ENCODE results near the gene GGTLC1. TPM values are rescaled to one million over a fixed set of nuclear protein-coding genes. Genes with fewer than 3 reads are reported as not detected.
A peak's percentile ranks its signal among the peaks of the same experiment; 100 is the strongest.

The GGTLC1 gene
- not detected for total RNA-seq

- H3K27ac ChIP-seq = no peak within 1 kb of the TSS
- H3K4me3 ChIP-seq = no peak within 1 kb of the TSS
- intact Hi-C loops (cut with DNase I) = no loop called here
- H3K4me1 ChIP-seq (replicated peaks) = no peaks in the 10 kb centered on the region
- H3K9me3 ChIP-seq = no peaks in the 10 kb centered on the region
- H3K36me3 ChIP-seq = no peaks in the 10 kb centered on the region
- TF ChIP-seq POLR2AphosphoS5 (IDR thresholded peaks at IDR 0.05) = no peak
- TF ChIP-seq CTCF (IDR thresholded peaks at IDR 0.05) = no peak
- TF ChIP-seq POLR2A (IDR thresholded peaks at IDR 0.05) = no peak
- 91% methylated on average over 24 of the region's 26 CpGs for WGBS
- no peak for DNase-seq (ENCODE audit: low spot score)
- H3K27me3 ChIP-seq (replicated peaks; ENCODE audit: insufficient read depth) = no peaks in the 10 kb centered on the region
Measured at GRCh38 chr20:23988561-23988960, at the start of gene GGTLC1. Gene GGTLC1, minus strand, starts transcription at chr20:23988779. Its CDS starts 2,168 bp downstream, at chr20:23986611.

GRCh38 chr20:24034820-24035219, 46.2 kb upstream of the GGTLC1 start:
- Histone ChIP-seq H3K4me3 (no peak overlapping the region), H3K36me3 (no peaks in the 10 kb centered on the region), H3K9me3 (no peaks in the 10 kb centered on the region), H3K27me3 (replicated peaks; ENCODE audit: insufficient read depth) (no peaks in the 10 kb centered on the region), H3K4me1 (replicated peaks) (no peaks in the 10 kb centered on the region), H3K27ac (no peak overlapping the region)
- intact Hi-C loops (cut with DNase I) = no loop called here
- DNase-seq (ENCODE audit: low spot score) = peak; percentile 15
- no peak for TF ChIP-seq POLR2A (IDR thresholded peaks at IDR 0.05)
- peak; percentile 37 for TF ChIP-seq POLR2AphosphoS5 (IDR thresholded peaks at IDR 0.05)
- TF ChIP-seq CTCF (IDR thresholded peaks at IDR 0.05) = no peak
- 26% methylated on average over 2 of the region's 2 CpGs for WGBS

- DNase-seq (ENCODE audit: low spot score) = no peak
- H3K9me3 ChIP-seq = no peaks in the 10 kb centered on the region
- TF ChIP-seq POLR2AphosphoS5 (IDR thresholded peaks at IDR 0.05) (no peak), POLR2A (IDR thresholded peaks at IDR 0.05) (no peak), CTCF (IDR thresholded peaks at IDR 0.05) (no peak)
- no peaks in the 10 kb centered on the region for H3K4me1 ChIP-seq (replicated peaks)
- no peaks in the 10 kb centered on the region for H3K36me3 ChIP-seq
- no peaks in the 10 kb centered on the region for H3K27me3 ChIP-seq (replicated peaks; ENCODE audit: insufficient read depth)
- H3K27ac ChIP-seq = no peak overlapping the region
- no peak overlapping the region for H3K4me3 ChIP-seq
- 96% methylated on average over 3 of the region's 3 CpGs for WGBS
- intact Hi-C loops (cut with DNase I) = no loop called here
Measured at GRCh38 chr20:24033565-24033964, 45.0 kb upstream of the GGTLC1 start.

- Histone ChIP-seq H3K27me3 (replicated peaks; ENCODE audit: insufficient read depth) (no peaks in the 10 kb centered on the region), H3K4me3 (no peak overlapping the region), H3K27ac (no peak overlapping the region), H3K36me3 (no peaks in the 10 kb centered on the region), H3K9me3 (no peaks in the 10 kb centered on the region), H3K4me1 (replicated peaks) (no peaks in the 10 kb centered on the region)
- no peak for TF ChIP-seq POLR2AphosphoS5 (IDR thresholded peaks at IDR 0.05)
- no peak for TF ChIP-seq CTCF (IDR thresholded peaks at IDR 0.05)
- TF ChIP-seq POLR2A (IDR thresholded peaks at IDR 0.05) = no peak
- intact Hi-C loops (cut with DNase I) = no loop called here
- no peak for DNase-seq (ENCODE audit: low spot score)
Measured at GRCh38 chr20:24033151-24033550, 44.6 kb upstream of the GGTLC1 start.

GRCh38 chr20:24032400-24032898, 43.9 kb upstream of the GGTLC1 start:
- Histone ChIP-seq H3K4me3 (no peak overlapping the region), H3K27ac (no peak overlapping the region), H3K4me1 (replicated peaks) (no peaks in the 10 kb centered on the region), H3K36me3 (no peaks in the 10 kb centered on the region), H3K27me3 (replicated peaks; ENCODE audit: insufficient read depth) (no peaks in the 10 kb centered on the region), H3K9me3 (no peaks in the 10 kb centered on the region)
- TF ChIP-seq POLR2A (IDR thresholded peaks at IDR 0.05) (no peak), POLR2AphosphoS5 (IDR thresholded peaks at IDR 0.05) (no peak), CTCF (IDR thresholded peaks at IDR 0.05) (no peak)
- 91% methylated on average over 5 of the region's 5 CpGs for WGBS
- DNase-seq (ENCODE audit: low spot score) = no peak
- intact Hi-C loops (cut with DNase I) = no loop called here
